GM20431 (cell line): Measurements from ENCODE around the gene MAP7.

Source experiments
- in situ Hi-C: fragments of 300-500 bp; cut with MseI, MboI; formaldehyde crosslinking; loops from one replicate; pipeline ENCODE4 v1.15.0; 2020; ENCODE audit warnings: low sequenced_read_pairs; ENCODE audit not compliant: unreplicated experiment

Gene MAP7

GRCh38 chr6:136566007-136566487 lies 15.8 kb upstream of the MAP7 start:
- in situ Hi-C loops = no loop called here

GRCh38 chr6:136564180-136564579 lies 14.0 kb upstream of the MAP7 start:
- in situ Hi-C loops = no loop called here

- in situ Hi-C loops = no loop called here
Observed at GRCh38 chr6:136563386-136564152, 13.3 kb upstream of the MAP7 start.

DNA sequence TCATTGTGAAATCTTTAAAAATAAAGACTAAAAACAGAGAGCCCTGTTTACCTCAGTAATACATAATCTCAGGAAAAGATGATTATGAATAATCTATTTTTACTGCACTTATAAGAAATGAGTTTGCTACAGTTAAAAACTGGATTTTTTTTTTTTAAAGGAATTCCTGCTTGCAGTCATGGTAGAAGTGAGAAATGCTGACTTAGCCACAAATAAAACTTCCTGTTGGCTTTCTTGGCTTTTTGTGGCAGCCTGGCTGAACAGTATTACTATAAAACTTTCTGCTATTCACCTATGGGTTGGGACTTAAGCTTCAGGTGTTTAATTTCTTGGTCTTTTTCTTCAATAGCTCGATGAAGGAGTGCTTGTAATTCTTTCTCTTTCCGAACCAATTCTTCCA lies 12.0 kb upstream of the MAP7 start:
- in situ Hi-C loops = no loop called here

- in situ Hi-C loops = no loop called here
Observed at GRCh38 chr6:136553166-136553787, 3.1 kb upstream of the MAP7 start.

DNA sequence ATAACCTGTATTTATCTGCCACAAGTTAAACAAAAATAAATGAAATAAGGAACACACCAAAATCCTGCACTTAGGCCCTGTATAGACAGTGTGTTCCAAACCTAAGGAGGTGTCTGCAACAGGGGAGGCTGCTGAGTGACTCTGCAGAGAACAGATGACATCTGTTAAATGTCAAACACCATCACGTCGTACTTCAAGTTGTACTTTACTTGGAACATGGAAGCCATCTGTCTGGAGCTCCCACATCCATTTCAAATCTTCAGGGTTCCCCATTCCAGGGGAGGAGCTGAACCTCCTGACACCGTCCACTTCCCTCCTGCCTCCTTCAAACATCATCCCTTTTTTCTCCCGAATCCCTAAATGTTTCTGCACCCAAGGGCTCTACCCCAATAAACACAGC lies 1.8 kb upstream of the MAP7 start:
- in situ Hi-C loops = no loop called here

- in situ Hi-C loops = no loop called here
Observed at GRCh38 chr6:136551103-136551502, 881 bp upstream of the MAP7 start.

DNA sequence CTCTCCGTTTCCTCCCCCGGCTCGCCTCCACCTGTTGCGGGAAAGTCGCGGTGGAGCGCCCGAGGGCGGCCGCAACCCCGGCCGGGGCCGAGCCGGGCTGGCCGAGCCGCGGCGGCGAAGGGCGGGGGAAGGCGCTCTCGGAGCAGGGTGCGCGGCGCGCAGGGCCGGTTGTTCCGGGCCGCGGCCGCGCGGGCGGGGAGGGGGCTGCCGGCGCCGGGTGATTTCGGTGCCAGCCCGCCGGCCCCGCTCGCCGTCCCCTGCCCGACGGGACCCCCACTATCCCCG lies 235 bp downstream of the MAP7 start:
- in situ Hi-C loops = no loop called here

- in situ Hi-C loops = no loop called here
Observed at GRCh38 chr6:136549300-136550044, 750 bp downstream of the MAP7 start.

DNA sequence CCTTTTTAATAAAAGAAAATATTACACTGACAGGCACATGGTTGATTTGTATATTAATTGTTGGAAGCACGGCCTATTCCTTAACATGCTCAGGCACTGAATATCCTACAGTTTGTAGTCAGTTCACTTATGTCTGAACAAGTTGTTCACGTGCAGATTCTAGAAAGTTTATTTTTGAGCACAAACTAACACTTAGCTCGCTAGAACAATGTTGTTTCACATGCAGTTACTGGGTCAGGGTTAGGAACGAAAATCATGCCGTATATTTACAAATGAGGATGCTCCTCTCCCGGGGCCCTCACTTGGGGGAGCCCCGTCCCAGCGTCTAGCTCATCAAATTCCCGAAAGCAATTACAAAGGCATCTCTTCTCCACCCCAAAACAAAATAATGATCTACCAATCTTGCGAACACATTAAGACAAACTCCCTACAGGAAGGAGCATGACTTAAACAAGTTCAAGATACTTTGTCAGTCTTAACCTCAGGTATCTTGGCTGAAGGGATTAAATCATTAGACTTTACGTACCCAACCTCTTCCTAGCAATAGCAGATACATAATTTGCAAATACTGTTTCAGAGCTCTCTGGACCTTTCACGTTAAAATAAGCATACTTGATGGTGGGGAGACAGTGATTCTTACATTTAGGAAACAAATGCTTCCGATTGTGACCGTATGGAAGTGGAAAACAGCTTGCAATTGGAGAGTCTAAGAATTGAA lies 1.5 kb downstream of the MAP7 start:
- in situ Hi-C loops = no loop called here

DNA sequence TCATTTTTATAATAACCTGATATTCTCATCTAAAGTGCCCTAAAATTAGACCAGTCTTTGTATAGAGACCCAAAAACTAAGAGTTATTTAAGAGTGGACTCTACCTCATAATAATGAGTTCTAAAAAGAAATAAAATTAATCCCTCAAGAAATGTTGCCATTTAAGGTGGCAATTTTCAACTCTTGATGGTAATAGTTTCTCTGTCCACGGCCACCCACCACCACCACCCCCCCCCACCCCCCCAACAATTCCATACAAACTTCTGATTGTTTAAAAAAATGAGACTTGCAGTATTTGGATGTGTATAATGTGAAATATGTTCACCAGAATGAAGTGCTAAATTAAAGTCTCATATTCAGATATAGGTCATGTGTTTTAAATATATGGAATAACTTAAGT lies 2.4 kb downstream of the MAP7 start:
- in situ Hi-C loops = no loop called here

- in situ Hi-C loops = no loop called here
Observed at GRCh38 chr6:136547336-136547735, 2.9 kb downstream of the MAP7 start.

GRCh38 chr6:136546331-136546730 lies 3.9 kb downstream of the MAP7 start:
- in situ Hi-C loops = no loop called here

GRCh38 chr6:136544326-136544725 lies 5.9 kb downstream of the MAP7 start:
- in situ Hi-C loops = no loop called here

DNA sequence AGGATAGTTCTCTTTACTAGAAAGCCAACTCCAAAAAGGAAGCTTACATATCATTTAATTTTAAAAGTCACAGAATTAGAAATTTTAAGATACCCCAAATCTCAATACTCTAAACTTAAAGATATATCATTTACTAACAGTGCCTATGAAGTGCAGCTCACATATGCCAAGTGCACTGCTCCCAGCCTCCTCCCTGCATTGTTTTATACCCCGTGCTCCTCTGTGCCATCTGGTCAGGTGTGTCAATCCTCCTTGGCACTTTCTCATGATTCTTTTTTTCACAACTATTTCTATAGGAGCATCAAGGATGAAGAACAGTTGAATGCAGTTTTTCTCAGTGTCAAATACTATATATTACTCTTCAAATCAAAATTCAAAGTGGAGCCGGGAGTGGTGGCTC lies 8.8 kb downstream of the MAP7 start:
- in situ Hi-C loops = no loop called here

- in situ Hi-C loops = no loop called here
Observed at GRCh38 chr6:136539967-136540652, 10.1 kb downstream of the MAP7 start.

DNA sequence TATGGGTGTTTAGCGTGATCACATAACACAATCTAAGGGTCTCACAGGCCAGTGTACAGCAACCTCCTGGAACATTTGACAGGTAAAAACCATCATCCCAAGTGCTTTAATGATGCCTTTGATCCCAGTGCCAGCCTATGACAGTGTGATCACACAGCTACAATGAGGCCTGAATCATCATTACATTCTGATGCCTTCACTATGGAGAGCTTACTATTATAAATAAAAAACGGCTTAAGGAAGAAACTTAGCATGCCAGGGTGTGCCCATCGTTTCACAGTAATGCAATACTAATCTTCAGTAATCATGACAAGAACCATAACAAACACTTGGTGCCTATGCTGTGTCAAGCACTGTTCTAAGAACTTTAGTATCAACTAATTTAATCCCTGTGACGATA lies 11.4 kb downstream of the MAP7 start:
- in situ Hi-C loops = no loop called here

DNA sequence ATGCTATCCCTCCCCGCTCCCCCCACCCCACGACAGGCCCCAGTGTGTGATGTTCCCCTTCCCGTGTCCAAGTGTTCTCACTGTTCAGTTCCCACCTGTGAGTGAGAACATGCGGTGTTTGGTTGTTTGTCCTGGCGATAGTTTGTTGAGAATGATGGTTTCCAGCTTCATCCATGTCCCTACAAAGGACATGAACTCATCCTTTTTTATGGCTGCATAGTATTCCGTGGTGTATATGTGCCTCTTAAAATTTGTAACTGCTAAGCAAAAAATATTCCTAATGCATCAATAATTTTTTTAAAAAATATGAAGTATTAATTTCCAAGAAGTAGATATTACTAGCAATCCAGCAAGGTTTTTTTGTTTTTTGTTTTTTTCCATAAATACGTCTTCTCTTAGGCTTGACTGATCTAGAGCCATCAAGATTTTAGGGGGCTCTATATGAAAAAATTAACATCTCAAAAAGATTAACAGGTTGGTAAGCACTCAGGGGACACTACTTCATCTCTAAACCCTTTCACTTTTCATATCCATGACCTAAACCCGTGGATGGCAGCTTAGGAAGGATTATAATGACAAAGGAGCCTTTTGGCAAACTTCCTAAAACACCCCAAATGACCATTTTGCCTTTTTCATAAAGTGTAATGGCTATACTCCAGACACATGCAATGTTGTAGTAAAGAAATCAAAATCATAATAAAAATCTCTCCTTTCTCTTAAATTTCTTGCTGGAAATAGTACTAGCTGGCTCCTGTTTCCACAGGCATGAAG lies 14.2 kb downstream of the MAP7 start:
- in situ Hi-C loops = no loop called here

GRCh38 chr6:136535017-136535765 lies 15.0 kb downstream of the MAP7 start:
- in situ Hi-C loops = no loop called here
